ENCODE measurements around the gene TRAF3IP1. TPM values are rescaled to one million over a fixed set of nuclear protein-coding genes. Genes with fewer than 3 reads are reported as not detected.
"Not testable (repeated sequence)": the region's sequence is repeated elsewhere in the genome, so short reads cannot be mapped to it uniquely, and the experiment has no call there.

The TRAF3IP1 gene
- total RNA-seq, 2 donors from 2014 or later = 16.2 to 18.5 TPM

DNA sequence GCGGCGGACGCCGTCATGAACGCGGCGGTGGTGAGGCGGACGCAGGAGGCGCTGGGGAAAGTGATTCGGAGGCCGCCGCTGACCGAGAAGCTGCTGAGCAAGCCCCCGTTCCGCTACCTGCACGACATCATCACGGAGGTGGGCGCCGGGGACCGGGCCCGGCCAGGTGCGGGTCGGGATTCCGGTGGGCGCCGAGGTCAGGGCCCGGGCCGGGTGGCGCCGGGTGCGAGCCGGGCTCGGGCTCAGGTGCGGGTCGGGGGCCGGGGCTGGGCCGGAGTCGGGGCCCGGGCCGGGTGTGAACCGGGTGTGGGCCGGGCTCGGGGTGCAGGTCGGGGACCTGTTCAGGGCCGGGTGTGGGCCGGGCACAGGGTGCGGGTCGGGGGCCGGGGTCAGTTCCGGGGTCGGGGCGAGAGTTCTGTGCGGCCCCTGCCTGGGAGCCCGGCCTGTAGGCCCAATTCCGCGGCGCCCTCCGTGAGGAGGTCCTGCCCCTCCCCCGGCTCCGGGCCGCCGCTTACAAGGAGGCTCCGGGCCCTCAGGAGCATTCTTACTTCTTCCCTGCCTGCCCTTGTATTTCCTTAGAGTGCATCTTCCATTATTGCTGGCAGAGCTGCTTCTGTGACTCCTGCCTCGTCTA is 447 bp downstream of the TRAF3IP1 start:
- no peak overlapping the region for H3K27ac ChIP-seq

GRCh38 chr2:238321467-238321866 is 1.1 kb downstream of the TRAF3IP1 start:
- H3K27me3 ChIP-seq = no peaks in the 10 kb centered on the region
- H3K9ac ChIP-seq (ENCODE audit: low read depth in 2 of 2, low read length in 2 of 2) = peak overlapping the region; percentile 54 to 80
- peaks cover 9% of the 10 kb centered on the region for H3K4me1 ChIP-seq
- H3K27ac ChIP-seq = no peak overlapping the region
- no peaks in the 10 kb centered on the region for H3K9me3 ChIP-seq
- TF ChIP-seq, protein P1, sequence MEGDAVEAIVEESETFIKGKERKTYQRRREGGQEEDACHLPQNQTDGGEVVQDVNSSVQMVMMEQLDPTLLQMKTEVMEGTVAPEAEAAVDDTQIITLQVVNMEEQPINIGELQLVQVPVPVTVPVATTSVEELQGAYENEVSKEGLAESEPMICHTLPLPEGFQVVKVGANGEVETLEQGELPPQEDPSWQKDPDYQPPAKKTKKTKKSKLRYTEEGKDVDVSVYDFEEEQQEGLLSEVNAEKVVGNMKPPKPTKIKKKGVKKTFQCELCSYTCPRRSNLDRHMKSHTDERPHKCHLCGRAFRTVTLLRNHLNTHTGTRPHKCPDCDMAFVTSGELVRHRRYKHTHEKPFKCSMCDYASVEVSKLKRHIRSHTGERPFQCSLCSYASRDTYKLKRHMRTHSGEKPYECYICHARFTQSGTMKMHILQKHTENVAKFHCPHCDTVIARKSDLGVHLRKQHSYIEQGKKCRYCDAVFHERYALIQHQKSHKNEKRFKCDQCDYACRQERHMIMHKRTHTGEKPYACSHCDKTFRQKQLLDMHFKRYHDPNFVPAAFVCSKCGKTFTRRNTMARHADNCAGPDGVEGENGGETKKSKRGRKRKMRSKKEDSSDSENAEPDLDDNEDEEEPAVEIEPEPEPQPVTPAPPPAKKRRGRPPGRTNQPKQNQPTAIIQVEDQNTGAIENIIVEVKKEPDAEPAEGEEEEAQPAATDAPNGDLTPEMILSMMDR (IDR thresholded peaks at IDR 0.05) = no peak
- no peak for DNase-seq
- peak overlapping the region; percentile 68 for H3K4me3 ChIP-seq
- intact Hi-C loops (cut with DNase I) = no loop called here
- no peaks in the 10 kb centered on the region for H3K36me3 ChIP-seq

More for the DNA sequence above, 447 bp downstream of the TRAF3IP1 start:
- TF ChIP-seq, protein P1 (IDR thresholded peaks at IDR 0.05) = no peak
- H3K4me3 ChIP-seq = peak overlapping the region; percentile 68
- DNase-seq = no peak
- intact Hi-C loops (cut with DNase I) = no loop called here
- peaks cover 9% of the 10 kb centered on the region for H3K4me1 ChIP-seq
- no peaks in the 10 kb centered on the region for H3K36me3 ChIP-seq
- H3K9me3 ChIP-seq = no peaks in the 10 kb centered on the region
- peak overlapping the region; percentile 54 to 80 for H3K9ac ChIP-seq (ENCODE audit: low read depth in 2 of 2, low read length in 2 of 2)
- no peaks in the 10 kb centered on the region for H3K27me3 ChIP-seq

- TF ChIP-seq, protein P1 (IDR thresholded peaks at IDR 0.05) = no peak
- DNase-seq = no peak
- intact Hi-C loops (cut with DNase I) = no loop called here
These were observed 1.7 kb downstream of the TRAF3IP1 start for GRCh38 chr2:238322001-238322411.

DNA sequence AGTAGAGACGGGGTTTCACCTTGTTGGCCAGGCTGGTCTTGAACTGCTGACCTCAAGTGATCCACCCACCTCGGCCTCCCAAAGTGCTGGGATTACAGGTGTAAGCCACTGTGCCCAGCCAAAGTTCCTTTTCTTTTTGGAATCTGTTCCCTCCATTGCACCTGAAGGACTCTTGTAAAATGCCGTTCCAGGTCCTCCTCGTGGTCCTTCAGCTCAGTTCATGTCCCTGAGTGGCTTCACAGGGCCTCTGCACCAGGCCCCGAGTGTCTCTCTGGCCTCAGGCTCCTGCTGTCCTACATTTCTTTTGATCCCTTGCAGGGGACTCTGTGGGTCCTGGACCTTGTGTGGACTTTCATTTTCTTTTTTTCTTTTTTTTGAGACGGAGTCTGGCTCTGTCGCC is 3.9 kb downstream of the TRAF3IP1 start:
- H3K27me3 ChIP-seq; H3K4me3 ChIP-seq; H3K4me1 ChIP-seq; H3K27ac ChIP-seq; H3K9ac ChIP-seq (ENCODE audit: low read depth in 2 of 2, low read length in 2 of 2); DNase-seq; H3K36me3 ChIP-seq; H3K9me3 ChIP-seq; intact Hi-C loops (cut with DNase I): not testable (repeated sequence)

More at GRCh38 chr2:238322001-238322411, 1.7 kb downstream of the TRAF3IP1 start:
- H3K9me3 ChIP-seq = no peaks in the 10 kb centered on the region
- H3K36me3 ChIP-seq = no peaks in the 10 kb centered on the region
- no peaks in the 10 kb centered on the region for H3K27me3 ChIP-seq
- H3K27ac ChIP-seq = no peak overlapping the region
- H3K4me3 ChIP-seq = no peak overlapping the region
- H3K9ac ChIP-seq (ENCODE audit: low read depth in 2 of 2, low read length in 2 of 2) = peak overlapping the region in 1 of 2 donors; percentile 12
- H3K4me1 ChIP-seq = peaks cover 9% of the 10 kb centered on the region

DNA sequence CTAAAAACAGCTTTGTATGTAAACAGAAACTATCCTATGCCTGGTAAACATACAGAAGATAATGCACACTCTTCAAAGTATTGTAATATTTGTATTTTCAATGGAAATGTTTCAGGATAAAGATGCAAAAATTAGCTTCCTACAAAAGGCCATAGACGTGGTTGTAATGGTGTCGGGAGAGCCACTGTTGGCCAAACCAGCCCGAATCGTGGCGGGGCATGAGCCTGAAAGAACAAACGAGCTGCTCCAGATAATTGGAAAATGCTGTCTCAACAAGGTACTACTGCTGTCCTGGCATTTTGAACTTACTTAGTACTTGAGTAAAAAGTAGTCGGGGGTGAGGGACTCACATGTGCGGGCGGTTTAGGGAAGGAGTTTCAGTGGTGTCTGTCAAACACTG is 5.4 kb downstream of the TRAF3IP1 start:
- Histone ChIP-seq H3K27me3 (no peaks in the 10 kb centered on the region), H3K9me3 (no peaks in the 10 kb centered on the region), H3K4me1 (peaks cover 7% of the 10 kb centered on the region), H3K9ac (ENCODE audit: low read depth in 2 of 2, low read length in 2 of 2) (no peak overlapping the region), H3K4me3 (no peak overlapping the region), H3K36me3 (no peaks in the 10 kb centered on the region), H3K27ac (no peak overlapping the region)
- DNase-seq = no peak
- intact Hi-C loops (cut with DNase I) = no loop called here
- TF ChIP-seq, protein P1 (IDR thresholded peaks at IDR 0.05) = no peak

DNA sequence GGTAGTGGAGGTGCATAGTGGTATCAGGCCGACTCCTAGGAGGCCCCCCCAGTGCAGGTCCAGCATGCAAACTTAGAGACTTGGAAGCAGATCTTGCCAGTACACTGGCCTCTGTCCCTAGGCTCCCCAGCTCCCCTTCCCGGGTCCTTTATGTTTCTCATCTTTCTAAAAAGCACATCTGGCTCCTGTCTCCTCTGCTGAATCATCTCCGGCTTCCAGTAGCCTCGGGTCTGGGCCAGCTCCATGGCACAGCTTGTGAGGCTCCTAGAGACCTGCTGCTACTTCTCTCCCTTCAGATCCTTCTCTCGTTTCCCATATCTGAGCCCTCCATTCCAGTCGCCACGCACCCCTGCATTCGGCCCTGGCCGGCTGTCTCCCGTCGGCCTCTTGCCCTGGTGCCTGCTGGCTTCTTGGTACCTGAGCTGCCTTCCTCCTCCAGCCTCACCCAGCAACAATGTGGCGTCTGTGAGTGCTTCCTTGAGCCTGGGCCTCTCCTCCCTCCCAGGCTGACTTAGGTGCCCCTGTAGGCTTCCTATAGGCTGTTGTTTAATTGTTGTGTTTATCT is 6.6 kb downstream of the TRAF3IP1 start:
- Histone ChIP-seq H3K9me3 (no peaks in the 10 kb centered on the region), H3K27me3 (no peaks in the 10 kb centered on the region), H3K4me1 (no peaks in the 10 kb centered on the region), H3K36me3 (no peaks in the 10 kb centered on the region), H3K27ac (no peak overlapping the region), H3K9ac (ENCODE audit: low read depth in 2 of 2, low read length in 2 of 2) (no peak overlapping the region), H3K4me3 (no peak overlapping the region)
- no peak for DNase-seq
- intact Hi-C loops (cut with DNase I) = no loop called here
- TF ChIP-seq, protein P1 (IDR thresholded peaks at IDR 0.05) = no peak

Measured in colonic mucosa (tissue), 4 donors.